ENCODE measurements around the gene CRK.
"Not testable (repeated sequence)": the region's sequence is repeated elsewhere in the genome, so short reads cannot be mapped to it uniquely, and the experiment has no call there.

The CRK gene

DNA sequence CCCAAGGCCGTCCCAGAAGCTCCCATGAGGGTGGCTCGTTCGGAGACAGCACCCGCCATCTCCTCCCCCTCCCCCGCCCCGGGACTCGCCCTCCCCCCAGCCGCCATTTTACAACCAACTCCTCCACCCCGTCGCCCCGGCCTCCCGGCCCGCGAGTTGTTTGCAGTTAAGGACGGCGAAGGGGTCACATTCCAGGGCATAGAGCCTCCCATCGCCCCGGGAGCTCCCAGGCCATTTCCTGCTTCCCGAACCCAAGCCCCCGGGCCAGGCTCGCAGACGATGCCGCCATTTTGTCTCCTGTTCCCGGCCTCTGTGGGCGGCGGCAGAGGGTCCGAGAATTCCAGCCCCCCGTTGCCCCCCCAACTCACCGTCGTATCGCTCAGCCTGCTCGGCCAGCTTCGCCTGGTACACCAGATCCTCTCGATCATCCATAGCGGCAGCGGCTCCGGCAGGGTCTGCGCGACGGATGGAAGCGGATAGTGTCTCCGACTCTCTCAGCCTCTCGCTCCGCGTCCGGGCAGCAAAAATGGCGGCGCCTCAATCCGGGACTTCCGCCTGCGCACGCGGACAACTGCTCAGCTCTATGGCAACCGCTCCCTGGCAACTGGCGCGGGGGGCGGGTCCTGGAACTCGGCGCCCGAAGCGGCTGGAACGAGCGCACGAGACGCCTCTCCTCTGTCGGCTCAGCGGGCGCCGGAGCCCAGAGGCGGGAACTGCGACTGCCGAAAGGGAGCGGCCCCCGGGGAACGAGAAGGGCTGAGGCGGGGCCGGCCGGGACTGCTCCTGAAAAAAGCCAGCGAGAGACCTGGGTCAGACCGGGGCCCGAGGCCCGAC lies 56.1 kb downstream of the CRK start, which contains the start of gene YWHAE:
Gene YWHAE, minus strand, starts transcription at position 544 of the 834 bp plus-strand sequence. Its CDS starts 112 bp downstream, at position 432.
- no peaks in the 10 kb centered on the region for H3K9me3 ChIP-seq (ENCODE audit: insufficient read depth, low read length)
- H3K4me1 ChIP-seq (ENCODE audit: low read length) = peaks cover 11% of the 10 kb centered on the region
- peak within 1 kb of the TSS; percentile 100 for H3K4me3 ChIP-seq (ENCODE audit: low read length)
- H3K9ac ChIP-seq (ENCODE audit: low read length) = peak within 1 kb of the TSS; percentile 76
- H4K20me1 ChIP-seq (ENCODE audit: insufficient read depth, low read length) = peaks cover 42% of the 10 kb centered on the region
- H3K4me2 ChIP-seq (ENCODE audit: low read length) = peak within 1 kb of the TSS; percentile 98
- TF ChIP-seq, protein P1, sequence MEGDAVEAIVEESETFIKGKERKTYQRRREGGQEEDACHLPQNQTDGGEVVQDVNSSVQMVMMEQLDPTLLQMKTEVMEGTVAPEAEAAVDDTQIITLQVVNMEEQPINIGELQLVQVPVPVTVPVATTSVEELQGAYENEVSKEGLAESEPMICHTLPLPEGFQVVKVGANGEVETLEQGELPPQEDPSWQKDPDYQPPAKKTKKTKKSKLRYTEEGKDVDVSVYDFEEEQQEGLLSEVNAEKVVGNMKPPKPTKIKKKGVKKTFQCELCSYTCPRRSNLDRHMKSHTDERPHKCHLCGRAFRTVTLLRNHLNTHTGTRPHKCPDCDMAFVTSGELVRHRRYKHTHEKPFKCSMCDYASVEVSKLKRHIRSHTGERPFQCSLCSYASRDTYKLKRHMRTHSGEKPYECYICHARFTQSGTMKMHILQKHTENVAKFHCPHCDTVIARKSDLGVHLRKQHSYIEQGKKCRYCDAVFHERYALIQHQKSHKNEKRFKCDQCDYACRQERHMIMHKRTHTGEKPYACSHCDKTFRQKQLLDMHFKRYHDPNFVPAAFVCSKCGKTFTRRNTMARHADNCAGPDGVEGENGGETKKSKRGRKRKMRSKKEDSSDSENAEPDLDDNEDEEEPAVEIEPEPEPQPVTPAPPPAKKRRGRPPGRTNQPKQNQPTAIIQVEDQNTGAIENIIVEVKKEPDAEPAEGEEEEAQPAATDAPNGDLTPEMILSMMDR (IDR thresholded peaks at IDR 0.05; ENCODE audit: low read depth, low read length) = no peak
- TF ChIP-seq EZH2phosphoT487 (IDR thresholded peaks at IDR 0.05; ENCODE audit: low read depth) = no peak
- H3K27me3 ChIP-seq (ENCODE audit: low read depth, low read length) = no peaks in the 10 kb centered on the region
- peaks cover 51% of the 10 kb centered on the region for H3K79me2 ChIP-seq (ENCODE audit: low read length)
- H2AFZ ChIP-seq (ENCODE audit: low read depth, low read length) = peak within 1 kb of the TSS; percentile 19; the same call in 1 of the 2 replicates
- H3K27ac ChIP-seq (ENCODE audit: low read length) = peak within 1 kb of the TSS; percentile 84
- H3K36me3 ChIP-seq (replicated peaks; ENCODE audit: low read depth, low read length) = peaks cover 28% of the 10 kb centered on the region

DNA sequence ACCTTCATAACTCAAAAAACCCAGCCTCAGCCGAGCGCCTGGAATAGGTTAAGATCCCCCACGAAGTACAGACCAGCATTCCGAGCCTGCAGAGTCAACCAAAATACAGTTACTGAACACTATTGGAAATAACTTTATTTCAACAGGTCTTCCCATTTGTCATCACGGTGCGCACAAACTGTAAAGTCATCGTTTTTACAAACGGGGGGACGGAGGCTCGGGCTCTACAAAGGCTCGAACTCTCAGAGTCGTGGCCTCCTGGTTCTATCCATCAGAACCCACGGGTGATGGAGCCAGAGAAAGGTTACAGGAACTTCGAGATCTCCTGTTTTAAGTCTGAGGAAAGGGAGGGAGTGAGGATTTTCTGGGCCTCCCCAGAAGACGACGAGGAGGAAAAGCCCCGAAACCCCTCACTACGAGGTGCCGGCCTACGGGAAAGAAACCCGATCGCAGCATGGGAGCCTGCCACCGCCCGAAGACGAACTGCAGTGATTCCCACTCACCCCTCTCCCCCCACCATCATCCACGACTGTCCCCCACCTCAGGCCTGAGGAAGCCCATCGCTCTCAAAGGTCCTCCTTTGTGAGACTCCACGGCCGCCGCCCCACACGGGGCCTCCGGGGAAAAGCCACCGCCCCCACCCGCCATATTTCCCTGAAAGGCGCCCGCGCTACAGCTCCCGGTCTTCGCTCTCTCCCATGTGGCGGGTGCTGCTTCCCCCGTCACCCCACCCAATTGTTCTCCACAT lies 56.9 kb downstream of the CRK start:
- Histone ChIP-seq H2AFZ (ENCODE audit: low read depth, low read length) (no peak overlapping the region), H3K4me3 (ENCODE audit: low read length) (peak overlapping the region; percentile 100), H4K20me1 (ENCODE audit: insufficient read depth, low read length) (peaks cover 50% of the 10 kb centered on the region), H3K9me3 (ENCODE audit: insufficient read depth, low read length) (no peaks in the 10 kb centered on the region), H3K4me1 (ENCODE audit: low read length) (peaks cover 11% of the 10 kb centered on the region), H3K27me3 (ENCODE audit: low read depth, low read length) (no peaks in the 10 kb centered on the region), H3K27ac (ENCODE audit: low read length) (peak overlapping the region; percentile 84), H3K4me2 (ENCODE audit: low read length) (peak overlapping the region; percentile 98), H3K79me2 (ENCODE audit: low read length) (peaks cover 59% of the 10 kb centered on the region), H3K36me3 (replicated peaks; ENCODE audit: low read depth, low read length) (peaks cover 28% of the 10 kb centered on the region), H3K9ac (ENCODE audit: low read length) (peak overlapping the region; percentile 76)
- TF ChIP-seq EZH2phosphoT487 (IDR thresholded peaks at IDR 0.05; ENCODE audit: low read depth) = no peak
- TF ChIP-seq, protein P1 (IDR thresholded peaks at IDR 0.05; ENCODE audit: low read depth, low read length) = no peak

DNA sequence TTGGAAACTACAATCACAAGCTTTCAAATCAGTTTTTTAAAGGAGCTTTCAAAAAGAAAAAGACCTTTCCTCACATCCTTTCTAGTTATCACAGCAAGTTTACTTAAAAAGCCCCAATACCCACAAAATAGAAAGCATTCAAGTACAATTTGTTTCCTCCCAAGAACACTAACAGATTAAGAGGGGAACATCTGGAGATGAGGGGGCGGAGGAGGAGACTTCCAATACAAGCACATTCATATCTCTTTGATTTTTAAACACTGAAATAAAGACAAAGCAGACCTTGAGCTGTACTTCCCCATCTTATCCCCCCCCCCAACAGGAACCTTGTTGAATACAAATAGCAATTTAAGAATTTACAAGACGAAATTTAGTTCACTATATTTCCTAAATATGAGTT lies 58.0 kb downstream of the CRK start:
- no peak overlapping the region for H2AFZ ChIP-seq (ENCODE audit: low read depth, low read length)
- peaks cover 60% of the 10 kb centered on the region for H4K20me1 ChIP-seq (ENCODE audit: insufficient read depth, low read length)
- peak overlapping the region; percentile 76 for H3K9ac ChIP-seq (ENCODE audit: low read length)
- H3K4me1 ChIP-seq (ENCODE audit: low read length) = peaks cover 11% of the 10 kb centered on the region
- TF ChIP-seq, protein P1 (IDR thresholded peaks at IDR 0.05; ENCODE audit: low read depth, low read length) = no peak
- no peak for TF ChIP-seq EZH2phosphoT487 (IDR thresholded peaks at IDR 0.05; ENCODE audit: low read depth)
- H3K9me3 ChIP-seq (ENCODE audit: insufficient read depth, low read length) = no peaks in the 10 kb centered on the region
- H3K36me3 ChIP-seq (replicated peaks; ENCODE audit: low read depth, low read length) = peaks cover 28% of the 10 kb centered on the region
- H3K27me3 ChIP-seq (ENCODE audit: low read depth, low read length) = no peaks in the 10 kb centered on the region
- peak overlapping the region; percentile 84 for H3K27ac ChIP-seq (ENCODE audit: low read length)
- peak overlapping the region; percentile 100 for H3K4me3 ChIP-seq (ENCODE audit: low read length)
- peak overlapping the region; percentile 98 for H3K4me2 ChIP-seq (ENCODE audit: low read length)
- H3K79me2 ChIP-seq (ENCODE audit: low read length) = peaks cover 70% of the 10 kb centered on the region

DNA sequence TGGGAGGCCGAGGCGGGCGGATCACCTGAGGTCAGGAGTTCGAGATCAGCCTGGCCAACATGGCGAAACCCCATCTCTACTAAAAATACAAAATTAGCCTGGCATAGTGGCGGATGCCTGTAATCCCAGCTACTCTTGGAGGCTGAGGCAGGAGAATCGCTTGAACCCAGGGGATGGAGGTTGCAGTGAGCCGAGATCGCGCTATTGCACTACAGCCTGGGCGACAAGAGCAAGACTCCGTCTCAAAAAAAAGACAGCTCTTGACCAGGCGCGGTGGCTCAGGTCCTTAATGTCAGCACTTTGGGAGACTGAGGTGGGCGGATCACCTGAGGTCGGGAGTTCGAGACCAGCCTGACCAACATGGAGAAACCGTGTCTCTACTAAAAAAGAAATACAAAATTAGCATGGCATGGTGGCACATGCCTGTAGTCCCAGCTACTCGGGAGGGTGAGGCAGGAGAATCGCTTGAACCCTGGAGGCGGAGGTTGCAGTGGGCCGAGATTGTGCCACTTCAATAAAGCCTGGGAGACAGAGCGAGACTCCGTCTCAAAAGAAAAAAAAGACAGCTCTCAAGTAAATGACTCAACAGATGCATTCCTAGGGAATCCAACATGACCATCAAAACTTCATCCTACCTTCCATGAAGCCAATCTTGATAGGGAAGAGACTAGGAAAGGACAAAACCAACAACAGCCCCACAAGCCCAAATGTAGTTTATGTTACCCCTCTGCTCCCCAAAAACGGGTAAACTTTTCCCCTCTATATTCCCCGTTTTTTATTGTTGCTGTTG lies 60.0 kb downstream of the CRK start:
- not testable (repeated sequence) for H3K9me3 ChIP-seq (ENCODE audit: insufficient read depth, low read length); H3K27ac ChIP-seq (ENCODE audit: low read length); H3K4me3 ChIP-seq (ENCODE audit: low read length); H3K27me3 ChIP-seq (ENCODE audit: low read depth, low read length); H3K4me2 ChIP-seq (ENCODE audit: low read length); H2AFZ ChIP-seq (ENCODE audit: low read depth, low read length); H3K9ac ChIP-seq (ENCODE audit: low read length)
- Histone ChIP-seq H3K79me2 (ENCODE audit: low read length) (peaks cover 89% of the 10 kb centered on the region), H4K20me1 (ENCODE audit: insufficient read depth, low read length) (peaks cover 79% of the 10 kb centered on the region), H3K36me3 (replicated peaks; ENCODE audit: low read depth, low read length) (peaks cover 28% of the 10 kb centered on the region), H3K4me1 (ENCODE audit: low read length) (peaks cover 14% of the 10 kb centered on the region)

Measured in OCI-LY3 (cell line).